ENCODE measurements around the gene MDFI. TPM values are rescaled to one million over a fixed set of nuclear protein-coding genes. Genes with fewer than 3 reads are reported as not detected.

The MDFI gene
- total RNA-seq, 2 experiments from 2014 or later = not detected

DNA sequence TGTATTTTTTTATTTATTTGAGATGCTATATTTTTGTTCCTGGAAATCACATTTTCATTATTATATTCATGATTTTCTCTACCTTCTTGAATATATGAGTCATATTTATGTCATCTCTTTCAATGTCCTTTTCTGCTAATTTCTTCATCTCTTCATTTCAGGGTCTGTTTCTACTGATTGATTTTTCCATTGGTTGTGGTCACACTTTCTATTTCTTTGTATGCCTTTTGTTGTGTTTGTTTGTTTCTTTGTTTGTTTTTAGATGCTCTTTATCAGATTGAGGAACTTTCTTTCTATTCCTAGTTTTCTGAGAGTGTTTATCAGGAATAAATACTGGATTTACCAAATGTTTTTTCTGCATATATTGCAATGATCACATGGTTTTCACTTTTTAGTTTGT lies 16.9 kb upstream of the MDFI start:
- DNase-seq = no peak
- no peak overlapping the region for H3K27ac Mint-ChIP-seq
- H3K36me3 Mint-ChIP-seq = peaks cover 2% of the 10 kb centered on the region
- H3K4me3 Mint-ChIP-seq = no peak overlapping the region
- H3K4me1 Mint-ChIP-seq = peaks cover 10% of the 10 kb centered on the region
- peaks cover 6% of the 10 kb centered on the region for H3K9me3 Mint-ChIP-seq
- H3K27me3 Mint-ChIP-seq = peaks cover 7% of the 10 kb centered on the region

- Mint-ChIP-seq H3K27ac (no peak overlapping the region), H3K27me3 (peaks cover 7% of the 10 kb centered on the region), H3K9me3 (peaks cover 6% of the 10 kb centered on the region), H3K36me3 (peaks cover 2% of the 10 kb centered on the region), H3K4me3 (no peak overlapping the region), H3K4me1 (peaks cover 10% of the 10 kb centered on the region)
- DNase-seq = no peak
Measured at GRCh38 chr6:41621802-41622201, 16.5 kb upstream of the MDFI start.

DNA sequence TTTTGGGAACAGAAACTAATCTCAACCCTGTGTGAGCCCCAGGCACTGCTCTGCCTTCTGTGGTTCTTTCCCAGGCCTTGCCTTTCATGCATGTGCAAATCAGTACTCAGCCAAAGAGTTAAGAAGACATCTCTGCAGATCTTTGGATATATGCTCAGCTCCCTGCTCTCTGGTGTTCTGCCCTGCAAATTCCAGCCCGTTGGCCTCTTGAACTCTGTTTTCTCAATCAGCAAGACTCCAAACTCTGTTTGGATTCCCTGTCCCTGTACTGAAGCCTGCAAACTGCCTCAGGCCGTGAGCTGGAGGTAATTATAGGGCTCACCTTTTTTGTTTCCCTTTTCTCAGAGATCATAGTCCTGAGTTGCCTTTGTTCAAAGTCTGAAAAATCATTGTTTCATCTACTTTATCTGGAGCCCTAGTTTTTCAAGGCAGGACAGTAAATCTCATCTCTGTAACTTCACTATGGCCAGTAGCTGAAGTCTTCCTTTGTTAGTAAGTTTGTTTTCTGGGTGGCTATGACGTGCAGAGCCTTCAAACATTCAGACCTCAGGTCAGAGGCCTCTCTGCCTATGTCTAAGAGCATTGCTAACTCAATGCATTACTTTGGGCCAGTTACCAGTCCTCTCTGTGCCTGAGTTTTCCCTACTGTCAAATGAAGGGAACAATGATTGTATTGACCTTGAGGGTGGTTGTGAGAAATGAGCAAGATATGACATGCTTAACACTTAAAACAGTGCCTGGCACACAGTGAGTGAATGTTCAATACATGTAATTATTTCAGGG lies 15.9 kb upstream of the MDFI start:
- Mint-ChIP-seq H3K9me3 (peaks cover 6% of the 10 kb centered on the region), H3K36me3 (peaks cover 2% of the 10 kb centered on the region), H3K27me3 (peaks cover 7% of the 10 kb centered on the region), H3K4me3 (no peak overlapping the region), H3K4me1 (peaks cover 11% of the 10 kb centered on the region), H3K27ac (no peak overlapping the region)
- no peak for DNase-seq

DNA sequence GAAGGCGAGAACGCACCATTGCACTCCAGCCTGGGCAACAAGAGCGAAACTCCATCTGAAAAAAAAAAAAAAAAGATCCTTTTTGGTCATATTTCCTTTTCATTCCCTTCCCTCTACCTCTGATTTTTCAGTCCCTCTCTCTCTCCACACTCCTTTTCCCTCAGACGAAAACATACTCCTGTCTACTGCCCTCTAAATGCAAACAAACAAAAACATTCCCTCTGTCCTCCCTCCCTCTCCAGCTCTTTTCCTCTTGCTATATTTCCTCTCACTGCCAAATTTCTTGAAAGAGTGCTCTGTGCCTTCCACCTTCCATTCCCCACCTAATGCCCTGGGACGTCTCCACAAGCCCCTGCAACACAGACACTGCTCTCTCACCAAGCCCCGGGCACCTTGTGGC lies 14.9 kb upstream of the MDFI start:
- no peak for DNase-seq
- Mint-ChIP-seq H3K27me3 (peaks cover 7% of the 10 kb centered on the region), H3K4me3 (no peak overlapping the region), H3K36me3 (peaks cover 2% of the 10 kb centered on the region), H3K9me3 (peaks cover 6% of the 10 kb centered on the region), H3K4me1 (peaks cover 11% of the 10 kb centered on the region), H3K27ac (no peak overlapping the region)

- H3K36me3 Mint-ChIP-seq = peaks cover 2% of the 10 kb centered on the region
- peaks cover 6% of the 10 kb centered on the region for H3K9me3 Mint-ChIP-seq
- H3K4me3 Mint-ChIP-seq = no peak overlapping the region
- peaks cover 11% of the 10 kb centered on the region for H3K4me1 Mint-ChIP-seq
- H3K27ac Mint-ChIP-seq = no peak overlapping the region
- peaks cover 4% of the 10 kb centered on the region for H3K27me3 Mint-ChIP-seq
- no peak for DNase-seq
Measured at GRCh38 chr6:41624621-41625380, 13.5 kb upstream of the MDFI start.

- peaks cover 11% of the 10 kb centered on the region for H3K4me1 Mint-ChIP-seq
Measured at GRCh38 chr6:41625442-41625841, 12.8 kb upstream of the MDFI start.

DNA sequence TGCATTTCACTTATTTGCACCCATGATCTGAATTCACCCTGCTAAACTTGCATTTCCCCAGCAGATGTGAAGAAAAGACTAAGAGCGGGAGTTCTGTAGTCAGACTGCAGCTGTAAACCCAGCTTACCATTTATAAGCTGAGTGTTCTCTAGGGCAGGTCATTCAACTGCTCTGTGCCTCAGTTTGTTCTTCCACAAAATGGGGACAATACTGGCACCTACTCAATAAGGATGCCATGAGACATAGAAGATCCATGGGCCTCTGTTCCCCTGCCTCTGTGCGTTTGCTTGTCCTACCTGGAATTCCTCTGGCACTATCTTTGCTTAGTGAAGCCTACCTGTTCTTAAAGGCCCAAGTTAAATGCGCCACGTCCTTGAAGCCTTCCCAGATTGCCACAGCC lies 12.2 kb upstream of the MDFI start:
- Mint-ChIP-seq H3K9me3 (peaks cover 5% of the 10 kb centered on the region), H3K27me3 (peaks cover under 1% of the 10 kb centered on the region), H3K4me1 (peaks cover 11% of the 10 kb centered on the region), H3K27ac (no peak overlapping the region), H3K4me3 (no peak overlapping the region), H3K36me3 (peaks cover 2% of the 10 kb centered on the region)
- no peak for DNase-seq

More at GRCh38 chr6:41625442-41625841, 12.8 kb upstream of the MDFI start:
- Mint-ChIP-seq H3K36me3 (peaks cover 2% of the 10 kb centered on the region), H3K27me3 (peaks cover 4% of the 10 kb centered on the region), H3K4me3 (no peak overlapping the region), H3K9me3 (peaks cover 6% of the 10 kb centered on the region), H3K27ac (no peak overlapping the region)
- DNase-seq = no peak

- Mint-ChIP-seq H3K36me3 (no peaks in the 10 kb centered on the region), H3K4me3 (no peak overlapping the region), H3K4me1 (peaks cover 11% of the 10 kb centered on the region), H3K9me3 (no peaks in the 10 kb centered on the region), H3K27me3 (no peaks in the 10 kb centered on the region), H3K27ac (no peak overlapping the region)
- DNase-seq = no peak
Measured at GRCh38 chr6:41626917-41627316, 11.4 kb upstream of the MDFI start.

- no peak for DNase-seq
- H3K27me3 Mint-ChIP-seq = no peaks in the 10 kb centered on the region
- no peak overlapping the region for H3K27ac Mint-ChIP-seq
- peaks cover 11% of the 10 kb centered on the region for H3K4me1 Mint-ChIP-seq
- no peaks in the 10 kb centered on the region for H3K36me3 Mint-ChIP-seq
- H3K4me3 Mint-ChIP-seq = no peak overlapping the region
- no peaks in the 10 kb centered on the region for H3K9me3 Mint-ChIP-seq
Measured at GRCh38 chr6:41629128-41629527, 9.1 kb upstream of the MDFI start.

GRCh38 chr6:41630069-41630468 lies 8.2 kb upstream of the MDFI start:
- DNase-seq = no peak
- H3K27ac Mint-ChIP-seq = no peak overlapping the region
- peaks cover 9% of the 10 kb centered on the region for H3K4me1 Mint-ChIP-seq
- peaks cover under 1% of the 10 kb centered on the region for H3K27me3 Mint-ChIP-seq
- H3K4me3 Mint-ChIP-seq = no peak overlapping the region
- no peaks in the 10 kb centered on the region for H3K36me3 Mint-ChIP-seq
- H3K9me3 Mint-ChIP-seq = no peaks in the 10 kb centered on the region

DNA sequence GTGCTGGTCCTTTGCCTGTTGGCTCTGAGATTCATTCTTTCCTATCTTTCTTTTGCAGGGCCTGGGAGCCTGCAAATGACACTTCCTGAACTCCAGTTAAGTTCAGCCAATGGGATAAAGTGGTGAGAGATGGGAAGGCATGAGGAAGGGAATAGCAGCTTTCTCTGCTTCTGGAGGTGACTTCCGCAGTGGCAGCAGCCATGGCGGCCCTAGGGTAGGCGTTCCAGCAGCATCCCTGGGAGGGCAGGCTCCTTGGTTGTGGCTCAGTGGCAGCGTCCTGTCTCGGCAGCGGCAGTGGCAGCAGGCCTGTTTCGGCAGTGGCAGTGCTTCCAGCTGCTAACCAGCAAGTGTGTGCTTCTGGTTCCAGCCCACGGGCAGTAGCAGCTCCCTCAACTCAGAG lies 7.3 kb upstream of the MDFI start:
- peaks cover 2% of the 10 kb centered on the region for H3K4me1 Mint-ChIP-seq

DNA sequence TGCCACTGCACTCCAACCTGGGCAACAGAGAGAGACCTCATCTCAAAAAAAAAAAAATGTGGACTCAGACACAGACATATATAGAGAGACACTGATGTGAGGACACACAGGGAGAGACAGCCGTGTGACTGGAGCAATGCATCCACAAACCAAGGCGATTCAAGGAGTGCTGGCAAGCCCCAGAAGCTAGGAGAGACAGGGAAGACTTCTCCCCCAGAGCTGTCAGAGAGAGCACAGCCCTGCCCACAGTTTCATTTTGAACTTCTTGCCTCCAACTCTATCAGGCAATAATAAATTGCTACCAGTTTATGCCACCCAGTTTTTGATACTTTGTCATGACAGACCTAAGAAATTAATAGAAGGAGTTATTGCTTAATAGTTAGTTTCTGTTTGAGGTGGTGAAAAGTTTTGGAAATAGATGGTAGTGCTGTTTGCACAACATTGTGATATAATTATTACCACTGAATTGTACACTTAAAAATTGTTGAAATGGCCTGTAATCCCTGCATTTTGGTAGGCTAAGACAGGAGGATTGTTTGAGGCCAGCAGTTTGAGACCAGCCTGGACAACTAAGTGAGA lies 5.1 kb upstream of the MDFI start:
- Mint-ChIP-seq H3K36me3 (no peaks in the 10 kb centered on the region), H3K9me3 (no peaks in the 10 kb centered on the region), H3K4me1 (no peaks in the 10 kb centered on the region), H3K27ac (no peak overlapping the region), H3K27me3 (peaks cover 24% of the 10 kb centered on the region), H3K4me3 (no peak overlapping the region)
- DNase-seq = no peak

More for the DNA sequence above, 7.3 kb upstream of the MDFI start:
- H3K36me3 Mint-ChIP-seq = no peaks in the 10 kb centered on the region
- H3K9me3 Mint-ChIP-seq = no peaks in the 10 kb centered on the region
- no peak for DNase-seq
- H3K4me3 Mint-ChIP-seq = no peak overlapping the region
- no peak overlapping the region for H3K27ac Mint-ChIP-seq
- peaks cover 8% of the 10 kb centered on the region for H3K27me3 Mint-ChIP-seq

- no peak for DNase-seq
- peaks cover 3% of the 10 kb centered on the region for H3K4me1 Mint-ChIP-seq
- H3K4me3 Mint-ChIP-seq = no peak overlapping the region
- H3K27ac Mint-ChIP-seq = no peak overlapping the region
- H3K36me3 Mint-ChIP-seq = no peaks in the 10 kb centered on the region
- H3K9me3 Mint-ChIP-seq = no peaks in the 10 kb centered on the region
- H3K27me3 Mint-ChIP-seq = peaks cover 38% of the 10 kb centered on the region
Measured at GRCh38 chr6:41634657-41635056, 3.6 kb upstream of the MDFI start.

DNA sequence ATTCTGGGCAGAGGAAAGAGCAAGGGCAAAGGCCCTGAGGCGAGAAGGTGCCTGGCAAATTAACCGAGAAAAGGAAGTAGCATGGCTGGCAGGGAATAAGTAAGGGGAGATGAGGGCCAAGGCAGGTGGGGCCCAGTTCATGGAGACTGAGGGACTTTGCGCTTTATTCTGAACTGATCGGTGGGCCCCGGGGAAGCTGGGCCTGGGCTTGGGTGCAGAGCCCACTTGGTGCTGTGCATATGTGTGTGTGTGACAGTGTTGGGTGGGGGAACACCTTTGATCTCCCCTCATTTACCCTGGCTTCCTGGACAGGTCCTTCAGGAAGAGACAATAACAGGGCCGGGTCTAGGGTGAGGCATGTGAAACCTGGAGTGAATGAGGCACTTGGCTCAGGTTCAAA lies 2.9 kb upstream of the MDFI start:
- Mint-ChIP-seq H3K4me3 (no peak overlapping the region), H3K27ac (no peak overlapping the region), H3K4me1 (peaks cover 3% of the 10 kb centered on the region), H3K9me3 (no peaks in the 10 kb centered on the region), H3K27me3 (peaks cover 45% of the 10 kb centered on the region), H3K36me3 (no peaks in the 10 kb centered on the region)
- DNase-seq = no peak

DNA sequence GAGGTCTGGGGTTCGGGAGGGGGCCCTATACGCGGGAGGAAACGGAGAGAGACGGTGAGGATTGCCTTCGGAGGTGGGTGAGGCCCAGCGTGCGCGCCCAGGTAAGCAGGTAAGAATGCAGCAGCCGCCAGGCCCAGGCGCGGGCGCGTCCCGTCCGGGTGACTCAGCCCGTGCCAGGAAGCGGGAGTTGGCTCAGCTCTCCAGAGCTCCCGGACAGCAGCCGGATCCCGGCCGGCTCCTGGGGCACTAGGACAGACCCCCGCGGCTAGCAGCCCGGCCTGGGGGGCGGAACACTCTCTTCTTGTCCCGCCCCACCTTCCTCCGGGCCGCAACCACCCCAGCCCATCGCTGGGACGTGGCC lies 1.5 kb upstream of the MDFI start:
- Mint-ChIP-seq H3K36me3 (no peaks in the 10 kb centered on the region), H3K27me3 (peaks cover 53% of the 10 kb centered on the region), H3K9me3 (no peaks in the 10 kb centered on the region), H3K4me1 (peaks cover 3% of the 10 kb centered on the region), H3K27ac (no peak overlapping the region), H3K4me3 (no peak overlapping the region)
- no peak for DNase-seq
